Astrocyte (in vitro differentiated cells and primary cell): ENCODE results near the gene PKMYT1. TPM values are rescaled to one million over a fixed set of nuclear protein-coding genes. Genes with fewer than 3 reads are reported as not detected.

Source experiments
- DNase-seq: peaks from one replicate; pipeline ENCODE4 v3.0.0-alpha.2; 2010; ENCODE audit warnings: low read depth
- FAIRE-seq: peaks from 2 replicates; lab custom pipeline; 2011; peaks lifted over from hg19 to GRCh38; lab: Jason Lieb, UNC
- H2AFZ ChIP-seq: 2 replicates; pipeline ENCODE4 v1.6.0; 2012; ENCODE audit warnings: low read depth, low read length, inconsistent platforms
- H3K27ac ChIP-seq: 2 replicates; pipeline ENCODE4 v1.5.1; 2011; ENCODE audit warnings: low read depth, low read length, inconsistent platforms
- H3K27me3 ChIP-seq: 2 replicates; pipeline ENCODE4 v1.6.0; 2011; ENCODE audit warnings: low read length, inconsistent platforms; ENCODE audit not compliant: insufficient read depth
- H3K36me3 ChIP-seq: 2 replicates; pipeline ENCODE4 v1.5.1; 2011; ENCODE audit warnings: low read length, inconsistent platforms; ENCODE audit not compliant: insufficient read depth
- H3K4me1 ChIP-seq: 2 replicates; pipeline ENCODE4 v1.5.1; 2011; ENCODE audit warnings: low read length, inconsistent platforms; ENCODE audit not compliant: insufficient read depth
- H3K4me2 ChIP-seq: 2 replicates; pipeline ENCODE4 v1.6.0; 2012; ENCODE audit warnings: low read length, inconsistent platforms
- H3K4me3 ChIP-seq: 2 replicates; pipeline ENCODE4 v1.5.1; 2011; ENCODE audit warnings: low read depth, mild to moderate bottlenecking, low read length, inconsistent platforms; ENCODE audit not compliant: insufficient read depth
- H3K79me2 ChIP-seq: 2 replicates; pipeline ENCODE4 v1.6.0; 2012; ENCODE audit warnings: mild to moderate bottlenecking, low read length, inconsistent platforms; ENCODE audit not compliant: insufficient read depth
- H3K9ac ChIP-seq: 2 replicates; pipeline ENCODE4 v1.6.0; 2012; ENCODE audit warnings: mild to moderate bottlenecking, low read length, inconsistent platforms
- H3K9me3 ChIP-seq: 2 replicates; pipeline ENCODE4 v1.5.1; 2012; ENCODE audit warnings: low read depth, mild to moderate bottlenecking, low read length, inconsistent platforms; ENCODE audit not compliant: insufficient read depth
- H4K20me1 ChIP-seq: 2 replicates; pipeline ENCODE4 v1.6.0; 2012; ENCODE audit warnings: low read length, inconsistent platforms; ENCODE audit not compliant: insufficient read depth
- H3K27ac Mint-ChIP-seq: one replicate; pipeline ENCODE4 v1.8.0; 2021; ENCODE audit warnings: mild to moderate bottlenecking, mixed read lengths; ENCODE audit not compliant: unreplicated experiment
- H3K27me3 Mint-ChIP-seq: one replicate; pipeline ENCODE4 v1.8.0; 2021; ENCODE audit warnings: low read depth, mixed read lengths; ENCODE audit not compliant: unreplicated experiment
- H3K36me3 Mint-ChIP-seq: one replicate; pipeline ENCODE4 v1.8.0; 2021; ENCODE audit warnings: low read depth, mixed read lengths; ENCODE audit not compliant: unreplicated experiment
- H3K4me1 Mint-ChIP-seq: one replicate; pipeline ENCODE4 v1.8.0; 2021; ENCODE audit warnings: low read depth, mixed read lengths; ENCODE audit not compliant: unreplicated experiment
- H3K4me3 Mint-ChIP-seq: one replicate; pipeline ENCODE4 v1.8.0; 2021; ENCODE audit warnings: mild to moderate bottlenecking, moderate library complexity, mixed read lengths; ENCODE audit not compliant: unreplicated experiment
- H3K9me3 Mint-ChIP-seq: one replicate; pipeline ENCODE4 v1.8.0; 2021; ENCODE audit warnings: mild to moderate bottlenecking, mixed read lengths; ENCODE audit not compliant: unreplicated experiment
- CTCF ChIP-seq: IDR thresholded peaks from 2 replicates; pipeline ENCODE4 v1.5.1; 2011; ENCODE audit warnings: low read depth, mild to moderate bottlenecking, inconsistent platforms, low read length, moderate library complexity; ENCODE audit not compliant: insufficient read depth
- EZH2 ChIP-seq: IDR thresholded peaks from 2 replicates; pipeline ENCODE4 v1.6.1; 2012; ENCODE audit warnings: mild to moderate bottlenecking, low read length, inconsistent platforms; ENCODE audit not compliant: insufficient read depth
- total RNA-seq: library from RNA; stranded (reverse); gene quantifications from 2 replicates; pipeline ENCODE4 v1.2.1, GENCODE V29; 2021

The PKMYT1 gene
- total RNA-seq, 1 donor from 2014 or later = 3.9 TPM

- H3K79me2 ChIP-seq = no peaks in the 10 kb centered on the region
- peaks cover 31% of the 10 kb centered on the region for H3K27me3 ChIP-seq
- no peaks in the 10 kb centered on the region for H3K36me3 Mint-ChIP-seq
- FAIRE-seq = no peak
- H3K9ac ChIP-seq = no peak overlapping the region
- H3K36me3 ChIP-seq = no peaks in the 10 kb centered on the region
- H3K9me3 ChIP-seq = no peaks in the 10 kb centered on the region
- H4K20me1 ChIP-seq = no peaks in the 10 kb centered on the region
- no peak overlapping the region for H3K27ac Mint-ChIP-seq
- peaks cover 12% of the 10 kb centered on the region for H3K27me3 Mint-ChIP-seq
- peaks cover 6% of the 10 kb centered on the region for H3K4me1 ChIP-seq
- H3K9me3 Mint-ChIP-seq = no peaks in the 10 kb centered on the region
- no peak overlapping the region for H3K4me3 Mint-ChIP-seq
- H3K4me2 ChIP-seq = peak overlapping the region; percentile 58
- TF ChIP-seq CTCF = no peak
- no peak for TF ChIP-seq EZH2
- no peak overlapping the region for H2AFZ ChIP-seq
- peaks cover 13% of the 10 kb centered on the region for H3K4me1 Mint-ChIP-seq
- no peak overlapping the region for H3K27ac ChIP-seq
- peak; percentile 93 for DNase-seq
- H3K4me3 ChIP-seq = no peak overlapping the region
Measured at GRCh38 chr16:3003582-3004270, 23.5 kb upstream of the PKMYT1 start.

DNA sequence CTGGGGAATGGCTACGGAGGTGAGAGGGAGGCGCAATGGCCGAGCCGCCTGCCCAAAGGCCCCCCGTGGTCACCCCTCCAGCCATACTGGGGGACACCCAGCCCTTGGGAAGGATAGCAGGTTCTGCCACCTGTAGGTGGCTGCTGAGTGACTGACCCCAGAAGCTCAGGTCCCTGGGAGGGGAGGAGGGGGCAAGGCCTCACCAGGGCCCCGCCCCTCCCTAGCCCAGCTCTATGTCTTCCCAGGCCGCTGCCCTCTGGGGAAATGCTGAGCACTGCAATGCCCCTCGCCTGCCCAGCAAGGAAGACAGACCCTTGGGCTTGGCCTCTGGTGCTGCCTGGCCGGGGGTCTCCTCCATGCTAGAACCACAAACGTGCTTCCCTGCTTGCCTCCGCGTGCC lies 21.1 kb upstream of the PKMYT1 start:
- Mint-ChIP-seq H3K36me3 (no peaks in the 10 kb centered on the region), H3K27ac (peak overlapping the region; percentile 53), H3K4me3 (no peak overlapping the region), H3K4me1 (no peaks in the 10 kb centered on the region), H3K27me3 (peaks cover 10% of the 10 kb centered on the region), H3K9me3 (no peaks in the 10 kb centered on the region)
- no peaks in the 10 kb centered on the region for H3K4me1 ChIP-seq
- DNase-seq (no peak), FAIRE-seq (no peak)
- no peaks in the 10 kb centered on the region for H3K9me3 ChIP-seq
- no peak overlapping the region for H3K27ac ChIP-seq
- no peaks in the 10 kb centered on the region for H3K79me2 ChIP-seq
- H3K36me3 ChIP-seq = no peaks in the 10 kb centered on the region
- H2AFZ ChIP-seq = no peak overlapping the region
- peaks cover 14% of the 10 kb centered on the region for H3K27me3 ChIP-seq
- no peak for TF ChIP-seq CTCF
- no peak for TF ChIP-seq EZH2
- H4K20me1 ChIP-seq = no peaks in the 10 kb centered on the region
- no peak overlapping the region for H3K4me2 ChIP-seq
- no peak overlapping the region for H3K9ac ChIP-seq
- no peak overlapping the region for H3K4me3 ChIP-seq

DNA sequence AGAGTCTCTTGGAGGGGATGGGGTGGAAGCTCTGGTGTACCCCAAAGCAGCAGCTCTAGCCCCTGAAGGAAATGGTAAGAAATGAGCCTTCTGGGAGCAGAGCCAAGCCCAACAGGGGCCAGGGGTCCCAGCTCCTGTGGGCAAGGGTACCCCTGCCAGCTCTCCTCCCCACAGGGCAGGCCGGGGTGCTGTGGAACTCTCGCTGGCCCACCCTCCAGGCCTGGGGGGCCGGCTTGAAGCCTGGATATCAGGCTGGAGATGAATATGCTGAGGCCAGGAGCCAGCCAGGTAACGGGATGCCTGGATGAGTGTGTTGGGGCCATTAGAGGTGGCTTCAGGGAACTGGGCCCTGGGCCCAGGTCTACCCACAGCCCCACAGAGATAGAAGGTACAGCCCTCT lies 20.3 kb upstream of the PKMYT1 start:
- Mint-ChIP-seq H3K4me1 (no peaks in the 10 kb centered on the region), H3K9me3 (no peaks in the 10 kb centered on the region), H3K27me3 (peaks cover 12% of the 10 kb centered on the region), H3K36me3 (no peaks in the 10 kb centered on the region), H3K4me3 (no peak overlapping the region), H3K27ac (no peak overlapping the region)
- no peaks in the 10 kb centered on the region for H3K79me2 ChIP-seq
- H4K20me1 ChIP-seq = no peaks in the 10 kb centered on the region
- no peak overlapping the region for H3K9ac ChIP-seq
- DNase-seq (no peak), FAIRE-seq (no peak)
- H3K27me3 ChIP-seq = peaks cover 14% of the 10 kb centered on the region
- TF ChIP-seq EZH2 = no peak
- TF ChIP-seq CTCF = no peak
- H3K27ac ChIP-seq = no peak overlapping the region
- no peak overlapping the region for H3K4me3 ChIP-seq
- H3K36me3 ChIP-seq = no peaks in the 10 kb centered on the region
- H2AFZ ChIP-seq = no peak overlapping the region
- H3K9me3 ChIP-seq = no peaks in the 10 kb centered on the region
- H3K4me2 ChIP-seq = no peak overlapping the region
- no peaks in the 10 kb centered on the region for H3K4me1 ChIP-seq
